BLaER1 (cell line): ENCODE measurements around the gene UBAC2.

Experiments used
- H3K27ac ChIP-seq: shearing (Covaris generic); formaldehyde crosslinking; 2 replicates; pipeline ENCODE4 v1.8.1; 2022
- H3K27me3 ChIP-seq: shearing (Covaris generic); formaldehyde crosslinking; 2 replicates; pipeline ENCODE4 v1.8.1; 2022
- H3K36me3 ChIP-seq: shearing (Covaris generic); formaldehyde crosslinking; 2 replicates; pipeline ENCODE4 v1.8.1; 2022
- H3K4me1 ChIP-seq: shearing (Covaris generic); formaldehyde crosslinking; 2 replicates; pipeline ENCODE4 v1.8.1; 2022
- H3K4me2 ChIP-seq: shearing (Covaris generic); formaldehyde crosslinking; 2 replicates; pipeline ENCODE4 v1.8.1; 2022
- H3K4me3 ChIP-seq: shearing (Covaris generic); formaldehyde crosslinking; 2 replicates; pipeline ENCODE4 v1.8.1; 2022
- H3K9ac ChIP-seq: shearing (Covaris generic); formaldehyde crosslinking; 2 replicates; pipeline ENCODE4 v1.8.1; 2022
- H3K9me3 ChIP-seq: shearing (Covaris generic); formaldehyde crosslinking; 2 replicates; pipeline ENCODE4 v1.8.1; 2022
- H4K20me1 ChIP-seq: shearing (Covaris generic); formaldehyde crosslinking; 2 replicates; pipeline ENCODE4 v1.8.1; 2022
- Cebpa-rat ChIP-seq: shearing (Covaris generic); IDR thresholded peaks from 2 replicates; pipeline ENCODE4 v1.8.1; 2022

The UBAC2 gene

GRCh38 chr13:99285432-99286182 lies 85.0 kb downstream of the UBAC2 start:
- Histone ChIP-seq H3K4me1 (peaks cover 34% of the 10 kb centered on the region), H3K9me3 (no peaks in the 10 kb centered on the region), H4K20me1 (peaks cover 28% of the 10 kb centered on the region), H3K27ac (no peak overlapping the region), H3K4me2 (no peak overlapping the region), H3K36me3 (peaks cover 53% of the 10 kb centered on the region), H3K4me3 (no peak overlapping the region), H3K9ac (no peak overlapping the region), H3K27me3 (no peaks in the 10 kb centered on the region)
- TF ChIP-seq Cebpa-rat = no peak

GRCh38 chr13:99287551-99287950 lies 86.9 kb downstream of the UBAC2 start:
- Histone ChIP-seq H3K4me3 (no peak overlapping the region), H3K27me3 (no peaks in the 10 kb centered on the region), H3K9ac (no peak overlapping the region), H3K9me3 (no peaks in the 10 kb centered on the region), H3K4me1 (peaks cover 14% of the 10 kb centered on the region), H4K20me1 (peaks cover 23% of the 10 kb centered on the region), H3K36me3 (peaks cover 49% of the 10 kb centered on the region), H3K4me2 (no peak overlapping the region), H3K27ac (no peak overlapping the region)
- TF ChIP-seq Cebpa-rat = no peak

DNA sequence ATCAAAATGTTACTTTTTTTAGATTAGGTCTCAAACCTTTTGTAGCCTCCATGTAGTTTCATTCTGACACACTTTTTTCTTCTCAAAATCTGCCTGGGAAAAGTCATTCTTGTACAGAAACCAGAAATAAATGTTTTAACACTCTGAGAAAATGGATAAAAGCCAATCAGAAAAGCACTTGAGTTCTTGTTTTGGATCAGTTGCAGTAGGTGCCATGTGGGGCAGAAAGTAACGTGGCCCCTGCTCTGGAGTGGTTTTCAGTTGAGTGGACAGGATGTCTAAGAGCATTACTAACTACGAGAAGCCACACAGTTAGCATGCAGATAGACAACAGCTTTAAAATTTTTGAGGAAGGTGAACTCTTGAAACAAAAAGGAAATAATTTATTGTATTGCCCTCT lies 87.4 kb downstream of the UBAC2 start:
- peaks cover 23% of the 10 kb centered on the region; the same call in 1 of the 2 replicates for H4K20me1 ChIP-seq
- no peak overlapping the region for H3K4me2 ChIP-seq
- H3K27ac ChIP-seq = no peak overlapping the region
- H3K9me3 ChIP-seq = no peaks in the 10 kb centered on the region
- no peak overlapping the region for H3K4me3 ChIP-seq
- peaks cover 49% of the 10 kb centered on the region for H3K36me3 ChIP-seq
- H3K9ac ChIP-seq = no peak overlapping the region
- H3K27me3 ChIP-seq = no peaks in the 10 kb centered on the region
- H3K4me1 ChIP-seq = peaks cover 9% of the 10 kb centered on the region
- TF ChIP-seq Cebpa-rat = no peak

- Histone ChIP-seq H4K20me1 (peaks cover 19% of the 10 kb centered on the region; the same call in 1 of the 2 replicates), H3K9me3 (no peaks in the 10 kb centered on the region), H3K4me3 (no peak overlapping the region), H3K9ac (no peak overlapping the region), H3K4me1 (no peaks in the 10 kb centered on the region), H3K4me2 (no peak overlapping the region), H3K36me3 (peaks cover 52% of the 10 kb centered on the region), H3K27me3 (no peaks in the 10 kb centered on the region), H3K27ac (no peak overlapping the region)
- TF ChIP-seq Cebpa-rat = no peak
These were observed 88.6 kb downstream of the UBAC2 start for GRCh38 chr13:99289271-99289670.

DNA sequence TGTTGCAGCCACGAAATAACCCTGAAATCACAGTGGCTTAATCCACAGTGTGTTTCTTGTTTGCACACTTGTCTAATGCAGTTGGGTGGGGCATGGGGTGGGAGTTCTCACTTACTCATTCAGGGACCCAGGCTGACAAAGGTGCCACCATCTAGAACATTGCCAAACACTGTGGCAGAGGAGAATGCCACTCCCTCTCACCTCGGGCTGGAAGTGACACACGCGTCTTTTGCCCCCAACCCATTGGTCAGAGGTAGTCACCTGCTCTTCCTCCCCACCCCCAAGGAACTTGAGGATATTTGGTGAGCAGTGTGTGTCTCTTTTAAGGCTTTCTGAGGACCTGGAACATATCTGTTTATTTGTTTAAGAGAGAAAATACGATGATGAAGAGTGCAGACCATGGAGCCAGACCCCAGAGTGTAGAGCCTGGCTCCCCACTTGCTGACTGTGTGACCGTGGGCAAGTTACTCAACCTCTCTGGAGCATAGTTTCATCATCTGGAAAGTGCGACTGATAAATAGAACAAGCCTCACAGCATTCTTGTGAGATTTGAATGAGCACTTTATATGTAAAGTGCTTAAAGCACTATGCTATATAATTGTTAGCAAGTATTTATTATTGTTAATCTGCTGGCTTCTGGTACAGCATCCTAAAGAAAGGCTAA lies 89.2 kb downstream of the UBAC2 start:
- H3K4me3 ChIP-seq = no peak overlapping the region
- no peaks in the 10 kb centered on the region for H3K27me3 ChIP-seq
- H3K9me3 ChIP-seq = no peaks in the 10 kb centered on the region
- no peak overlapping the region for H3K27ac ChIP-seq
- no peak for TF ChIP-seq Cebpa-rat
- H3K4me1 ChIP-seq = no peaks in the 10 kb centered on the region
- H3K9ac ChIP-seq = no peak overlapping the region
- H3K4me2 ChIP-seq = no peak overlapping the region
- peaks cover 20% of the 10 kb centered on the region; the same call in 1 of the 2 replicates for H4K20me1 ChIP-seq
- peaks cover 53% of the 10 kb centered on the region for H3K36me3 ChIP-seq

- Histone ChIP-seq H3K27ac (no peak overlapping the region), H3K27me3 (no peaks in the 10 kb centered on the region), H3K4me2 (no peak overlapping the region), H3K4me1 (peaks cover 6% of the 10 kb centered on the region; the same call in 1 of the 2 replicates), H4K20me1 (peaks cover 31% of the 10 kb centered on the region), H3K9me3 (no peaks in the 10 kb centered on the region), H3K4me3 (no peak overlapping the region), H3K9ac (no peak overlapping the region), H3K36me3 (peaks cover 56% of the 10 kb centered on the region)
- TF ChIP-seq Cebpa-rat = no peak
These were observed 90.2 kb downstream of the UBAC2 start for GRCh38 chr13:99290894-99291293.

GRCh38 chr13:99293178-99293577 lies 92.5 kb downstream of the UBAC2 start:
- no peak for TF ChIP-seq Cebpa-rat
- H4K20me1 ChIP-seq = peaks cover 40% of the 10 kb centered on the region
- H3K4me1 ChIP-seq = peaks cover 10% of the 10 kb centered on the region; the same call in 1 of the 2 replicates
- H3K9me3 ChIP-seq = no peaks in the 10 kb centered on the region
- H3K36me3 ChIP-seq = peaks cover 39% of the 10 kb centered on the region
- H3K9ac ChIP-seq = no peak overlapping the region
- H3K27me3 ChIP-seq = no peaks in the 10 kb centered on the region
- no peak overlapping the region for H3K4me3 ChIP-seq
- H3K4me2 ChIP-seq = no peak overlapping the region
- H3K27ac ChIP-seq = no peak overlapping the region

- peaks cover 34% of the 10 kb centered on the region for H3K36me3 ChIP-seq
- peaks cover 10% of the 10 kb centered on the region; the same call in 1 of the 2 replicates for H3K4me1 ChIP-seq
- no peaks in the 10 kb centered on the region for H3K27me3 ChIP-seq
- H3K27ac ChIP-seq = no peak overlapping the region
- no peak overlapping the region for H3K9ac ChIP-seq
- no peak overlapping the region for H3K4me2 ChIP-seq
- no peaks in the 10 kb centered on the region for H3K9me3 ChIP-seq
- no peak overlapping the region for H3K4me3 ChIP-seq
- no peak for TF ChIP-seq Cebpa-rat
- H4K20me1 ChIP-seq = peaks cover 50% of the 10 kb centered on the region
These were observed 93.5 kb downstream of the UBAC2 start for GRCh38 chr13:99294198-99294597.

- Histone ChIP-seq H3K4me1 (peaks cover 10% of the 10 kb centered on the region; the same call in 1 of the 2 replicates), H3K9me3 (no peaks in the 10 kb centered on the region), H3K36me3 (peaks cover 30% of the 10 kb centered on the region), H3K9ac (no peak overlapping the region), H3K4me2 (no peak overlapping the region), H3K4me3 (no peak overlapping the region), H3K27me3 (no peaks in the 10 kb centered on the region; the same call in 1 of the 2 replicates), H3K27ac (no peak overlapping the region), H4K20me1 (peaks cover 56% of the 10 kb centered on the region)
- no peak for TF ChIP-seq Cebpa-rat
These were observed 94.3 kb downstream of the UBAC2 start for GRCh38 chr13:99294958-99295357.
